Heart left ventricle (tissue), 13 donors: ENCODE data around the gene PACSIN2.

Source experiments
- CTCF ChIP-seq, 12 donors: fragments of 200-600 bp; sonication (generic) in 4 of 12; IDR thresholded peaks; one replicate each; pipeline versions ENCODE4 v1.5.0 to v1.8.0; 2018 to 2022; ENCODE audit warnings: antibody characterized with exemption in 12 of 12, mild to moderate bottlenecking in 5 of 12
- POLR2A ChIP-seq, 2 donors: fragments of 450-650 bp; IDR thresholded peaks; one replicate each; pipeline ENCODE4 v1.6.1; 2017; ENCODE audit warnings: antibody characterized with exemption in 2 of 2, mild to moderate bottlenecking in 2 of 2, moderate library complexity in 2 of 2
- donor health status: ischemic (EF 13 %, LVEDD 7.1; RV severe dilation, severe dysfunction).
- donor health status: DM: no; HTN: yes; CAD: no.
- donor health status: DM: no; HTN: no; CAD: no.
- donor health status: ischemic (EF 25% LVEDD 6.9; RV normal size, moderate dysfunction).
- donor health status: ischemic (EF 25% LVEDD 5.7; RV mildly dilated, moderate dysfunction).
- donor health status: ischemic (EF 35%, LVEDD 5.7; RV mildly dilated, moderate dysfunction).
- donor health status: nonischemic (EF 11% LVEDD 7.7; RV severe dilation, severe dysfunction).
- donor health status: DM: yes; HTN: yes; CAD: no.
- donor health status: PGD.
- donor health status: ischemic (EF 29% LVEDD 5.4; RV normal size, mild dysfunction).
- donor health status: nonischemic (EF 23%, LVEDD 6.1; RV moderate dilation, normal function).

GRCh38 chr22:43001271-43002201, 13.4 kb downstream of the PACSIN2 start:
- TF ChIP-seq POLR2A (IDR thresholded peaks at IDR 0.05), result no peak
- no peak for TF ChIP-seq CTCF (IDR thresholded peaks at IDR 0.05)
